ENCODE data around the gene HNF4A. TPM values are rescaled to one million over a fixed set of nuclear protein-coding genes. Genes with fewer than 3 reads are reported as not detected.

The HNF4A gene
- total and polyA plus RNA-seq, 2 of the 13 experiments (the other 11 are each of a cell fraction or from before 2014, with no cell fraction given) = 80.9 to 169 TPM

DNA sequence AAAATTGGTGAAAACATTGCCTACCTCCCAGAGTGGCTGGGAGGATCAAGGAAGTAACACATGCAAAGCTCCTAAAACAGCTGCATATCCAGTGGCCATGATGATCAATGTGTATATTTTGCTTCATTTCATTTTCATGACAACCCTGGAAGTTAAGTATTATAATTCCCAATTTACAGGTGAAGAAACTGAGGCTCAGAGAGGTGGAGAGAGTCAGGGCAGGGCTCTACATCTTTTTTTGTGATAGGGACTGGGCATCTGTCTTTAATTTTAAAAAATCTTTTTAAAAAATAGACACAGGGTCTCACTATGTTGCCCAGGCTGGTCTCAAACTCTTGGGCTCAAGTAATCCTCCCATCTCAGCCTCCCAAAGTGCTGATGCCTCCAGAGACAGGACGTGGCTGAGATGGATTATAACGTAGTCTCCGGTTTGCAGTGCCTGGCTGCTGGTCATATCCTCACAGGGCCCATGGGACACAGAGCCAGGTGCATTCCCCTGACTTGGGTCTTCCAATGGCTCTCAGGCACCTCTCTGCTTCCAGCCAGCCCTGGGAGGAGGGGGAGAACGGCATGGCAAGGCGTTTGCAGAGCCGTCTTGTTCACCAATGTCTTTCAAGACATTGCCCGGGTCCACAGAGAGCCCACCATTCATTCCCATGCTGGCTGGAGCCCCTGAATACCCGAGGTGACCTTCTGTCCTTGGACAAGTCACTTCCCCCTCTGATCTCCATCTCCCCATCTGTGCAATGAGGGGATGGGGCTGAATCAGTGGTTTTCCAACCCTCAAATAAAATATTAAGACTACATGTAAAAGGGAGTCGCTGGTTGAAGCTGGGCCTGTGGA lies 38.3 kb downstream of the HNF4A start (continued):
- TF ChIP-seq, protein P1, sequence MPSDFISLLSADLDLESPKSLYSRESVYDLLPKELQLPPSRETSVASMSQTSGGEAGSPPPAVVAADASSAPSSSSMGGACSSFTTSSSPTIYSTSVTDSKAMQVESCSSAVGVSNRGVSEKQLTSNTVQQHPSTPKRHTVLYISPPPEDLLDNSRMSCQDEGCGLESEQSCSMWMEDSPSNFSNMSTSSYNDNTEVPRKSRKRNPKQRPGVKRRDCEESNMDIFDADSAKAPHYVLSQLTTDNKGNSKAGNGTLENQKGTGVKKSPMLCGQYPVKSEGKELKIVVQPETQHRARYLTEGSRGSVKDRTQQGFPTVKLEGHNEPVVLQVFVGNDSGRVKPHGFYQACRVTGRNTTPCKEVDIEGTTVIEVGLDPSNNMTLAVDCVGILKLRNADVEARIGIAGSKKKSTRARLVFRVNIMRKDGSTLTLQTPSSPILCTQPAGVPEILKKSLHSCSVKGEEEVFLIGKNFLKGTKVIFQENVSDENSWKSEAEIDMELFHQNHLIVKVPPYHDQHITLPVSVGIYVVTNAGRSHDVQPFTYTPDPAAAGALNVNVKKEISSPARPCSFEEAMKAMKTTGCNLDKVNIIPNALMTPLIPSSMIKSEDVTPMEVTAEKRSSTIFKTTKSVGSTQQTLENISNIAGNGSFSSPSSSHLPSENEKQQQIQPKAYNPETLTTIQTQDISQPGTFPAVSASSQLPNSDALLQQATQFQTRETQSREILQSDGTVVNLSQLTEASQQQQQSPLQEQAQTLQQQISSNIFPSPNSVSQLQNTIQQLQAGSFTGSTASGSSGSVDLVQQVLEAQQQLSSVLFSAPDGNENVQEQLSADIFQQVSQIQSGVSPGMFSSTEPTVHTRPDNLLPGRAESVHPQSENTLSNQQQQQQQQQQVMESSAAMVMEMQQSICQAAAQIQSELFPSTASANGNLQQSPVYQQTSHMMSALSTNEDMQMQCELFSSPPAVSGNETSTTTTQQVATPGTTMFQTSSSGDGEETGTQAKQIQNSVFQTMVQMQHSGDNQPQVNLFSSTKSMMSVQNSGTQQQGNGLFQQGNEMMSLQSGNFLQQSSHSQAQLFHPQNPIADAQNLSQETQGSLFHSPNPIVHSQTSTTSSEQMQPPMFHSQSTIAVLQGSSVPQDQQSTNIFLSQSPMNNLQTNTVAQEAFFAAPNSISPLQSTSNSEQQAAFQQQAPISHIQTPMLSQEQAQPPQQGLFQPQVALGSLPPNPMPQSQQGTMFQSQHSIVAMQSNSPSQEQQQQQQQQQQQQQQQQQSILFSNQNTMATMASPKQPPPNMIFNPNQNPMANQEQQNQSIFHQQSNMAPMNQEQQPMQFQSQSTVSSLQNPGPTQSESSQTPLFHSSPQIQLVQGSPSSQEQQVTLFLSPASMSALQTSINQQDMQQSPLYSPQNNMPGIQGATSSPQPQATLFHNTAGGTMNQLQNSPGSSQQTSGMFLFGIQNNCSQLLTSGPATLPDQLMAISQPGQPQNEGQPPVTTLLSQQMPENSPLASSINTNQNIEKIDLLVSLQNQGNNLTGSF (CRISPR knock-in tag; IDR thresholded peaks at IDR 0.05) = no peak
- TF ChIP-seq, protein P2, sequence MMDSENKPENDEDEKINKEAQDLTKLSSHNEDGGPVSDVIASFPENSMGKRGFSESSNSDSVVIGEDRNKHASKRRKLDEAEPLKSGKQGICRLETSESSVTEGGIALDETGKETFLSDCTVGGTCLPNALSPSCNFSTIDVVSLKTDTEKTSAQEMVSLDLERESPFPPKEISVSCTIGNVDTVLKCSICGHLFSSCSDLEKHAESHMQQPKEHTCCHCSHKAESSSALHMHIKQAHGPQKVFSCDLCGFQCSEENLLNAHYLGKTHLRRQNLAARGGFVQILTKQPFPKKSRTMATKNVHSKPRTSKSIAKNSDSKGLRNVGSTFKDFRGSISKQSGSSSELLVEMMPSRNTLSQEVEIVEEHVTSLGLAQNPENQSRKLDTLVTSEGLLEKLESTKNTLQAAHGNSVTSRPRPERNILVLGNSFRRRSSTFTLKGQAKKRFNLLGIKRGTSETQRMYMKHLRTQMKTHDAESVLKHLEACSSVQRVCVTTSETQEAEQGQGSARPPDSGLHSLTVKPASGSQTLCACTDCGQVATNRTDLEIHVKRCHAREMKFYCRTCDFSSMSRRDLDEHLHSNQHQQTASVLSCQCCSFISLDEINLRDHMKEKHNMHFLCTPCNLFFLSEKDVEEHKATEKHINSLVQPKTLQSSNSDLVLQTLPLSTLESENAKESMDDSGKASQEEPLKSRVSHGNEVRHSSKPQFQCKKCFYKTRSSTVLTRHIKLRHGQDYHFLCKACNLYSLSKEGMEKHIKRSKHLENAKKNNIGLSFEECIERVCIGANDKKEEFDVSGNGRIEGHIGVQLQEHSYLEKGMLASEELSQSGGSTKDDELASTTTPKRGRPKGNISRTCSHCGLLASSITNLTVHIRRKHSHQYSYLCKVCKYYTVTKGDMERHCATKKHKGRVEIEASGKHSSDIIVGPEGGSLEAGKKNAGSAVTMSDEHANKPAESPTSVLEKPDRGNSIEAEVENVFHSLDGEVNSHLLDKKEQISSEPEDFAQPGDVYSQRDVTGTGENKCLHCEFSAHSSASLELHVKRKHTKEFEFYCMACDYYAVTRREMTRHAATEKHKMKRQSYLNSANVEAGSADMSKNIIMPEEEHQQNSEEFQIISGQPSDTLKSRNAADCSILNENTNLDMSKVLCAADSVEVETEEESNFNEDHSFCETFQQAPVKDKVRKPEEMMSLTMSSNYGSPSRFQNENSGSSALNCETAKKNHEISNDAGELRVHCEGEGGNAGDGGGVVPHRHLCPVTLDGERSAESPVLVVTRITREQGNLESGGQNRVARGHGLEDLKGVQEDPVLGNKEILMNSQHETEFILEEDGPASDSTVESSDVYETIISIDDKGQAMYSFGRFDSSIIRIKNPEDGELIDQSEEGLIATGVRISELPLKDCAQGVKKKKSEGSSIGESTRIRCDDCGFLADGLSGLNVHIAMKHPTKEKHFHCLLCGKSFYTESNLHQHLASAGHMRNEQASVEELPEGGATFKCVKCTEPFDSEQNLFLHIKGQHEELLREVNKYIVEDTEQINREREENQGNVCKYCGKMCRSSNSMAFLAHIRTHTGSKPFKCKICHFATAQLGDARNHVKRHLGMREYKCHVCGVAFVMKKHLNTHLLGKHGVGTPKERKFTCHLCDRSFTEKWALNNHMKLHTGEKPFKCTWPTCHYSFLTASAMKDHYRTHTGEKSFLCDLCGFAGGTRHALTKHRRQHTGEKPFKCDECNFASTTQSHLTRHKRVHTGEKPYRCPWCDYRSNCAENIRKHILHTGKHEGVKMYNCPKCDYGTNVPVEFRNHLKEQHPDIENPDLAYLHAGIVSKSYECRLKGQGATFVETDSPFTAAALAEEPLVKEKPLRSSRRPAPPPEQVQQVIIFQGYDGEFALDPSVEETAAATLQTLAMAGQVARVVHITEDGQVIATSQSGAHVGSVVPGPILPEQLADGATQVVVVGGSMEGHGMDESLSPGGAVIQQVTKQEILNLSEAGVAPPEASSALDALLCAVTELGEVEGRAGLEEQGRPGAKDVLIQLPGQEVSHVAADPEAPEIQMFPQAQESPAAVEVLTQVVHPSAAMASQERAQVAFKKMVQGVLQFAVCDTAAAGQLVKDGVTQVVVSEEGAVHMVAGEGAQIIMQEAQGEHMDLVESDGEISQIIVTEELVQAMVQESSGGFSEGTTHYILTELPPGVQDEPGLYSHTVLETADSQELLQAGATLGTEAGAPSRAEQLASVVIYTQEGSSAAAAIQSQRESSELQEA (CRISPR knock-in tag; IDR thresholded peaks at IDR 0.05; ENCODE audit: not compliant biosample characterization) = no peak
- TF ChIP-seq ARNTL (CRISPR knock-in tag; IDR thresholded peaks at IDR 0.05) (no peak), SP140L (CRISPR knock-in tag; IDR thresholded peaks at IDR 0.05; ENCODE audit: borderline replicate concordance) (no peak)
- TF ChIP-seq, protein P3, sequence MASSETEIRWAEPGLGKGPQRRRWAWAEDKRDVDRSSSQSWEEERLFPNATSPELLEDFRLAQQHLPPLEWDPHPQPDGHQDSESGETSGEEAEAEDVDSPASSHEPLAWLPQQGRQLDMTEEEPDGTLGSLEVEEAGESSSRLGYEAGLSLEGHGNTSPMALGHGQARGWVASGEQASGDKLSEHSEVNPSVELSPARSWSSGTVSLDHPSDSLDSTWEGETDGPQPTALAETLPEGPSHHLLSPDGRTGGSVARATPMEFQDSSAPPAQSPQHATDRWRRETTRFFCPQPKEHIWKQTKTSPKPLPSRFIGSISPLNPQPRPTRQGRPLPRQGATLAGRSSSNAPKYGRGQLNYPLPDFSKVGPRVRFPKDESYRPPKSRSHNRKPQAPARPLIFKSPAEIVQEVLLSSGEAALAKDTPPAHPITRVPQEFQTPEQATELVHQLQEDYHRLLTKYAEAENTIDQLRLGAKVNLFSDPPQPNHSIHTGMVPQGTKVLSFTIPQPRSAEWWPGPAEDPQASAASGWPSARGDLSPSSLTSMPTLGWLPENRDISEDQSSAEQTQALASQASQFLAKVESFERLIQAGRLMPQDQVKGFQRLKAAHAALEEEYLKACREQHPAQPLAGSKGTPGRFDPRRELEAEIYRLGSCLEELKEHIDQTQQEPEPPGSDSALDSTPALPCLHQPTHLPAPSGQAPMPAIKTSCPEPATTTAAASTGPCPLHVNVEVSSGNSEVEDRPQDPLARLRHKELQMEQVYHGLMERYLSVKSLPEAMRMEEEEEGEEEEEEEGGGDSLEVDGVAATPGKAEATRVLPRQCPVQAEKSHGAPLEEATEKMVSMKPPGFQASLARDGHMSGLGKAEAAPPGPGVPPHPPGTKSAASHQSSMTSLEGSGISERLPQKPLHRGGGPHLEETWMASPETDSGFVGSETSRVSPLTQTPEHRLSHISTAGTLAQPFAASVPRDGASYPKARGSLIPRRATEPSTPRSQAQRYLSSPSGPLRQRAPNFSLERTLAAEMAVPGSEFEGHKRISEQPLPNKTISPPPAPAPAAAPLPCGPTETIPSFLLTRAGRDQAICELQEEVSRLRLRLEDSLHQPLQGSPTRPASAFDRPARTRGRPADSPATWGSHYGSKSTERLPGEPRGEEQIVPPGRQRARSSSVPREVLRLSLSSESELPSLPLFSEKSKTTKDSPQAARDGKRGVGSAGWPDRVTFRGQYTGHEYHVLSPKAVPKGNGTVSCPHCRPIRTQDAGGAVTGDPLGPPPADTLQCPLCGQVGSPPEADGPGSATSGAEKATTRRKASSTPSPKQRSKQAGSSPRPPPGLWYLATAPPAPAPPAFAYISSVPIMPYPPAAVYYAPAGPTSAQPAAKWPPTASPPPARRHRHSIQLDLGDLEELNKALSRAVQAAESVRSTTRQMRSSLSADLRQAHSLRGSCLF (CRISPR knock-in tag; IDR thresholded peaks at IDR 0.05; ENCODE audit: borderline replicate concordance) = no peak
